Urothelium cell line (cell line): ENCODE data around the gene REEP5.
A peak's percentile ranks its signal among the peaks of the same experiment; 100 is the strongest.
"Not testable (repeated sequence)": the region's sequence is repeated elsewhere in the genome, so short reads cannot be mapped to it uniquely, and the experiment has no call there.

ENCODE experiments used
- DNase-seq: peaks from one replicate; pipeline ENCODE4 v3.0.0; 2011; ENCODE audit warnings: low spot score, mixed read lengths
- FAIRE-seq: peaks from 2 replicates; lab custom pipeline; 2011; peaks lifted over from hg19 to GRCh38; lab: Jason Lieb, UNC

The REEP5 gene

DNA sequence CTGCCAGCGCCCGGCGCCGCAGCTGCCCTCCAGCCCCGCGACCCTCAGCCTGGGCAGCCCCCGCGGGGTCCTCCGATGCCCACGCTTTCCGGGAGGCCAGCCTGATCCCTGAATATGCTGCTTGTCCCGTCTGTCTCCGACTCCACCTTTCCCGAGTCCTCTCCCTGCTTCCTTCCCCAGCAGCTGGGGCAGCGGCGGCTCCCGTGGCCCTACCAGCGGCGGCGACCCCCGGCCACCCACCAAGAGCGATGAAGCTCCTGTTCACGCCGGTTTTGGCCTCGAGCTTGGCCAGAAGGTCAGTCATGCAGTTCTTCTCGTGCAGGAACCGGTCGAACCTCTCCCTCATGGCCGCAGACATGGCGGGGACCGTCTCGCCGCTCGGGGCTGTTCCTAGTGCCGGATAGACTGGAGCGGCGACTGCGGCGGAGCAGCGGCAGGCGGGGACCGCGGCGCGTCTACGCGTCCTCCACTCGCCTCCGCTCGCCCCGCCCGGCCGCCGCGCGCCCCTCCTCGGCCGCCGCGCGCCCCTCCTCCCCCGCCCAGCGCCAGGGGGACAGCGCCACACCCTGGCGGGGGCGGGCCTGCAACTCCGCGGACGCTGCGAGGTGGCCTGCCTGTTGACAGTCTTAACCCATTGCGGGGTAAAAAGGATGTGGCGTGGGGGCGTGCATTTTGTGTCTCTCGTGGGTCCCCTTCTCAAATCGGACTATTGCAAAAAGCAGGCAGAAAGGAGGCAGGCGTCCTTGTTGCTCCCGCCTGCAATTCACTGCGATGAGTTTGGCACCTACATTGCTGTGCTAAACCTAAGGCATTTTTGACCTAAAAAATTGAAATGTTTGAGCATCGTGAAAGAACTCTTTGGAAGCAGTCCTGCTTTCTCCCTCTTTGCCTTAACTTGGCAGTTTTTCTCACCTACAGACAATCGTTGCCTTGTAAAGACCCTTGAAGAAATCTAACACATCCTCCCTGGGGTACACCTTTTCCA, at the start of gene REEP5:
Gene REEP5, minus strand, starts transcription at position 395 of the 985 bp plus-strand sequence. Its CDS starts 37 bp downstream, at position 358.
- DNase-seq (peak; percentile 94), FAIRE-seq (peak; percentile 75)

- no peak for DNase-seq
These were observed 49.2 kb upstream of the REEP5 start for GRCh38 chr5:112971276-112971675.

GRCh38 chr5:112968411-112969106, 46.5 kb upstream of the REEP5 start:
- DNase-seq (no peak), FAIRE-seq (no peak)

More at GRCh38 chr5:112971276-112971675, 49.2 kb upstream of the REEP5 start:
- no peak for FAIRE-seq

- FAIRE-seq, result no peak
These were observed 45.6 kb upstream of the REEP5 start for GRCh38 chr5:112967520-112968083.

DNA sequence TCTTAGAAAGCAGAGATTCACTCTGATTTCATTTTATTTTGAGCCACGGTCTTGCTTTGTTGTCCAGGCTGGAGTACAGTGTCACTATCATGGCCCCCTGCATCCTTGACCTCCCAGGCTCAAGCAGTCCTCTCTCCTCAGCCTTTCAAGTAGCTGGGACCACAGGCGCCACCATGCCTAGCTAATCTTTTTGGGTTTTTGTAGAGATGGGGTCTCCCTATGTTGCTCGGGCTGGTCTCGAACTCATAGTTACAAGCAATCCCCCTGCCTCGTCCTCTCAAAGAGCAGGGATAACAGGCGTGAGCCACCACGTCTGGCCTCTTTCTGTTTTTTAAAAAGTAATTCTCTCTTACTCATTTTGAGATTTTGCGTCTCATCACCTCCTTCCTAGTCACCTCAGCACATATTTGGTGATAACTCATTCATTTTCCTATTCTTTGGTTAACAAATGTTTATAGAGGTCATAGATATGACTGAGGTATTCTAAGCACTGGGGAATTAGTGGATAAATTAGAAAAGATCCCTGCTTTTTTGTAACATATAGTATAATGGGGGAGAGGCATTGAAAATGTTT, 43.8 kb upstream of the REEP5 start:
- no peak for DNase-seq
- no peak for FAIRE-seq

More at GRCh38 chr5:112967520-112968083, 45.6 kb upstream of the REEP5 start:
- no peak for DNase-seq

- DNase-seq, FAIRE-seq: not testable (repeated sequence)
These were observed 41.3 kb upstream of the REEP5 start for GRCh38 chr5:112963374-112963733.

DNA sequence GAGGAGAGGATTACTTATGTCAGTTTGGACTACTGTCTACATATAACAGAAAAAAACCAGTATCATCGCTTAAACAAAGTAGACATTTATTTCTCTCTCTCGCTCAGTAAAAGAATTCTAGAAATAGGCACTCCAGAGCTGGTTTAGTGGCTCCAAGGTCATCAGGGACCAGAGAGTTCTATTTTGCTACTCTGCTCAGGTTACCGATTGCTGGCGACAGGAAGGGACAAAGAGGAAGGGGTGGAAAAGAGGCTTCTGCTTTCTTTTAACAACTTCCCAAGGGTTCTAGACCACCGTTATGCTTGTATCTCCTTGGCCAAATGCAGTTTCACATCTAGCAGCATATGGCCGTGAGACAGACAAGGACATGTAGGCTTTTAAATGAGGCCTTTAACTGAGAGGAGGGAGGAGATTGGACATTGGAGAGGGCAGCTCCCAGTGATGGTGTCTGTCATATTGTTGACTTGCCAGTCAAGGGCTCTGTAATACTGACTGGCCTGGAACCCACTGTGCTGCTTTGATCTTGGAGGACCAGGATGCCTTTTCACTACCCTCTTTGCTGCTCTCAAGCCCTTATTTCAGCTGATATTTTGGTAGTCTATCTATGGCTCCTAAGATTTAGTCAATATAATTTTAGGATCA, 39.0 kb upstream of the REEP5 start:
- FAIRE-seq (no peak), DNase-seq (no peak)

GRCh38 chr5:112960315-112960714, 38.3 kb upstream of the REEP5 start:
- DNase-seq (no peak), FAIRE-seq (no peak)

DNA sequence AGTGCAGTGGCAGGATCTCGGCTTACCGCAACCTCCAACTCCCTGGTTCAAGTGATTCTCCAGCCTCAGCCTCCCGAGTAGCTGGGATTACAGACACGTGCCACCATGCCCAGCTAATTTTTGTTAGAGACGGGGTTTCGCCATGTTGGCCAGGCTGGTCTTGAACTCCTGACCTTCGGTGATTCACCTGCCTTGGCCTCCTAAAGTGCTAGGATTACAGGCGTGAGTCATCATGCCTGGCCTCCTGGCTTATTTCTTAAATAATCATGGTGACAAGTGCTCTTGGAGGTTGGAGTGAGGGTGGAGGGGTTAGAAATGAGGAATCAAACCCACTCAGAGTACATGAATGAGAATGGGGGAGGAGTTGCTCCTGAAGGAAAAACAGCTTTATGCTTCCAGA, 37.8 kb upstream of the REEP5 start:
- FAIRE-seq, result not testable (repeated sequence)

GRCh38 chr5:112958093-112959088, 36.4 kb upstream of the REEP5 start:
- DNase-seq (peak; percentile 80), FAIRE-seq (no peak)

More for the DNA sequence above, 37.8 kb upstream of the REEP5 start:
- DNase-seq, result peak; percentile 40

- no peak for FAIRE-seq
- no peak for DNase-seq
These were observed 35.2 kb upstream of the REEP5 start for GRCh38 chr5:112957036-112957808.

DNA sequence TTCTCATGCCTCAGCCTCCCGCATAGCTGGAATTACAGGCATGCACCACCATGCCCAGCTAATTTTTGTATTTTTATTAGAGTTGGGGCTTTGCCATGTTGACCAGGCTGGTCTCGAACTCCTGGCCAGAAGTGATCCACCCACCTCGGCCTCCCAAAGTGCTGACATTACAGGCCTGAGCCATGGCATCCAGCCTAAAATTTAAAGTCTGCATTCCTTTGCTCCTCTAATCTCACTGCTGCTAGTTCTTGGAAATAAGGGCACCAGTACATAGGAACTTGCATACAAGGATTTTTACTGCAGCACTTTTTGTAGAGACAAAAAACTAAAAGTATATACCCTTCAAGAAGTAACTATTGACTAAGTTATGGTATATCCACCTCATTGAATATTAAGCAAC, 34.6 kb upstream of the REEP5 start:
- FAIRE-seq, result no peak
- DNase-seq, result no peak

- FAIRE-seq, result no peak
- no peak for DNase-seq
These were observed 29.2 kb upstream of the REEP5 start for GRCh38 chr5:112951124-112951702.

GRCh38 chr5:112948458-112948857, 26.4 kb upstream of the REEP5 start:
- FAIRE-seq (no peak), DNase-seq (no peak)

- FAIRE-seq, result no peak
These were observed 18.6 kb upstream of the REEP5 start for GRCh38 chr5:112940670-112941069.

GRCh38 chr5:112938286-112938685, 16.3 kb upstream of the REEP5 start:
- DNase-seq (no peak), FAIRE-seq (no peak)

More at GRCh38 chr5:112940670-112941069, 18.6 kb upstream of the REEP5 start:
- no peak for DNase-seq

GRCh38 chr5:112935675-112936074, 13.6 kb upstream of the REEP5 start:
- no peak for DNase-seq
- FAIRE-seq, result no peak

GRCh38 chr5:112934366-112934663, 12.3 kb upstream of the REEP5 start:
- FAIRE-seq (no peak), DNase-seq (no peak)
